ENCODE measurements around the gene SLC18A3. TPM values are rescaled to one million over a fixed set of nuclear protein-coding genes. Genes with fewer than 3 reads are reported as not detected.

SLC18A3 gene
- total and polyA plus RNA-seq, 2 experiments from 2014 or later: 0.16 TPM; not detected in 1

- H3K4me3 Mint-ChIP-seq: no peak overlapping the region
- H3K27me3 Mint-ChIP-seq (ENCODE audit: insufficient read depth, low read depth, poor library complexity): peaks cover 10% of the 10 kb centered on the region
Measured at GRCh38 chr10:49651039-49651835, 41.1 kb downstream of the SLC18A3 start.

More at GRCh38 chr10:49651039-49651835, 41.1 kb downstream of the SLC18A3 start:
- no peak overlapping the region for H3K27ac ChIP-seq (ENCODE audit: low read depth)
- H4K20me1 ChIP-seq (replicated peaks; ENCODE audit: insufficient read depth): no peaks in the 10 kb centered on the region
- H2AFZ ChIP-seq: no peak overlapping the region
- no peak overlapping the region for H3K27ac Mint-ChIP-seq
- ATAC-seq (no peak), DNase-seq (ENCODE audit: low spot score) (no peak)
- H3K79me2 ChIP-seq (replicated peaks; ENCODE audit: insufficient read depth): no peaks in the 10 kb centered on the region
- no peaks in the 10 kb centered on the region for H3F3A ChIP-seq (replicated peaks; ENCODE audit: low read depth)
- TF ChIP-seq ZNF331 (CRISPR knock-in tag; IDR thresholded peaks at IDR 0.05; ENCODE audit: low read depth) (no peak), EZH2 (IDR thresholded peaks at IDR 0.05; ENCODE audit: low read depth, unreplicated experiment) (no peak), ZNF114 (CRISPR knock-in tag; IDR thresholded peaks at IDR 0.05) (no peak), POLR2AphosphoS5 (IDR thresholded peaks at IDR 0.05; ENCODE audit: low read depth) (no peak), ETS1 (IDR thresholded peaks at IDR 0.05) (no peak), JUNB (IDR thresholded peaks at IDR 0.05; ENCODE audit: unreplicated experiment) (no peak), EZH2phosphoT487 (IDR thresholded peaks at IDR 0.05; ENCODE audit: unreplicated experiment) (no peak), CREB1 (CRISPR knock-in tag; IDR thresholded peaks at IDR 0.05; ENCODE audit: low read depth) (no peak), NANOG (IDR thresholded peaks at IDR 0.05; ENCODE audit: borderline replicate concordance) (no peak), STAT1 (IDR thresholded peaks at IDR 0.05; ENCODE audit: unreplicated experiment) (no peak)
- TF ChIP-seq, protein P1, sequence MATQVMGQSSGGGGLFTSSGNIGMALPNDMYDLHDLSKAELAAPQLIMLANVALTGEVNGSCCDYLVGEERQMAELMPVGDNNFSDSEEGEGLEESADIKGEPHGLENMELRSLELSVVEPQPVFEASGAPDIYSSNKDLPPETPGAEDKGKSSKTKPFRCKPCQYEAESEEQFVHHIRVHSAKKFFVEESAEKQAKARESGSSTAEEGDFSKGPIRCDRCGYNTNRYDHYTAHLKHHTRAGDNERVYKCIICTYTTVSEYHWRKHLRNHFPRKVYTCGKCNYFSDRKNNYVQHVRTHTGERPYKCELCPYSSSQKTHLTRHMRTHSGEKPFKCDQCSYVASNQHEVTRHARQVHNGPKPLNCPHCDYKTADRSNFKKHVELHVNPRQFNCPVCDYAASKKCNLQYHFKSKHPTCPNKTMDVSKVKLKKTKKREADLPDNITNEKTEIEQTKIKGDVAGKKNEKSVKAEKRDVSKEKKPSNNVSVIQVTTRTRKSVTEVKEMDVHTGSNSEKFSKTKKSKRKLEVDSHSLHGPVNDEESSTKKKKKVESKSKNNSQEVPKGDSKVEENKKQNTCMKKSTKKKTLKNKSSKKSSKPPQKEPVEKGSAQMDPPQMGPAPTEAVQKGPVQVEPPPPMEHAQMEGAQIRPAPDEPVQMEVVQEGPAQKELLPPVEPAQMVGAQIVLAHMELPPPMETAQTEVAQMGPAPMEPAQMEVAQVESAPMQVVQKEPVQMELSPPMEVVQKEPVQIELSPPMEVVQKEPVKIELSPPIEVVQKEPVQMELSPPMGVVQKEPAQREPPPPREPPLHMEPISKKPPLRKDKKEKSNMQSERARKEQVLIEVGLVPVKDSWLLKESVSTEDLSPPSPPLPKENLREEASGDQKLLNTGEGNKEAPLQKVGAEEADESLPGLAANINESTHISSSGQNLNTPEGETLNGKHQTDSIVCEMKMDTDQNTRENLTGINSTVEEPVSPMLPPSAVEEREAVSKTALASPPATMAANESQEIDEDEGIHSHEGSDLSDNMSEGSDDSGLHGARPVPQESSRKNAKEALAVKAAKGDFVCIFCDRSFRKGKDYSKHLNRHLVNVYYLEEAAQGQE (IDR thresholded peaks at IDR 0.05; ENCODE audit: unreplicated experiment): no peak
- TF ChIP-seq, protein P2, sequence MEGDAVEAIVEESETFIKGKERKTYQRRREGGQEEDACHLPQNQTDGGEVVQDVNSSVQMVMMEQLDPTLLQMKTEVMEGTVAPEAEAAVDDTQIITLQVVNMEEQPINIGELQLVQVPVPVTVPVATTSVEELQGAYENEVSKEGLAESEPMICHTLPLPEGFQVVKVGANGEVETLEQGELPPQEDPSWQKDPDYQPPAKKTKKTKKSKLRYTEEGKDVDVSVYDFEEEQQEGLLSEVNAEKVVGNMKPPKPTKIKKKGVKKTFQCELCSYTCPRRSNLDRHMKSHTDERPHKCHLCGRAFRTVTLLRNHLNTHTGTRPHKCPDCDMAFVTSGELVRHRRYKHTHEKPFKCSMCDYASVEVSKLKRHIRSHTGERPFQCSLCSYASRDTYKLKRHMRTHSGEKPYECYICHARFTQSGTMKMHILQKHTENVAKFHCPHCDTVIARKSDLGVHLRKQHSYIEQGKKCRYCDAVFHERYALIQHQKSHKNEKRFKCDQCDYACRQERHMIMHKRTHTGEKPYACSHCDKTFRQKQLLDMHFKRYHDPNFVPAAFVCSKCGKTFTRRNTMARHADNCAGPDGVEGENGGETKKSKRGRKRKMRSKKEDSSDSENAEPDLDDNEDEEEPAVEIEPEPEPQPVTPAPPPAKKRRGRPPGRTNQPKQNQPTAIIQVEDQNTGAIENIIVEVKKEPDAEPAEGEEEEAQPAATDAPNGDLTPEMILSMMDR (conservative IDR thresholded peaks at IDR 0.05; ENCODE audit: low read depth in 2 of 2): no peak
- H3K4me1 ChIP-seq (ENCODE audit: insufficient read depth): peaks cover 5% of the 10 kb centered on the region; the same call in 1 of the 2 replicates
- no peaks in the 10 kb centered on the region for H3K36me3 Mint-ChIP-seq (ENCODE audit: low read depth)
- H3K27me3 ChIP-seq (ENCODE audit: insufficient read depth): no peaks in the 10 kb centered on the region
- H3K4me1 Mint-ChIP-seq: peaks cover 16% of the 10 kb centered on the region
- no peak overlapping the region for H3K4me2 ChIP-seq
- no peaks in the 10 kb centered on the region for H3K9me3 Mint-ChIP-seq
- no peaks in the 10 kb centered on the region for H3K36me3 ChIP-seq (ENCODE audit: insufficient read depth)
- no peak overlapping the region for H3K4me3 ChIP-seq
- no peaks in the 10 kb centered on the region for H3K9me2 ChIP-seq (ENCODE audit: insufficient read depth)

All from GM23338 (cell line).